ENCODE measurements around the gene MRI1. TPM values are rescaled to one million over a fixed set of nuclear protein-coding genes. Genes with fewer than 3 reads are reported as not detected.

MRI1 gene
- total RNA-seq, 4 donors from 2014 or later, result 32.0 to 50.9 (median 37.2) TPM

GRCh38 chr19:13799669-13800068, 35.3 kb downstream of the MRI1 start:
- 86 to 87% methylated on average over 1 to 13 of the region's 22 CpGs for WGBS, 2 donors
- TF ChIP-seq POLR2A (IDR thresholded peaks at IDR 0.05), result no peak
- TF ChIP-seq CTCF (IDR thresholded peaks at IDR 0.05), result no peak
- H3K9me3 ChIP-seq, result no peaks in the 10 kb centered on the region
- peaks cover 0 to 24% (median 0%) of the 10 kb centered on the region in 3 donors for H3K36me3 ChIP-seq
- H3K4me1 ChIP-seq, result peaks cover 23 to 63% (median 40%) of the 10 kb centered on the region in 3 donors
- no peak for DNase-seq
- H3K27ac ChIP-seq, result no peak overlapping the region
- intact Hi-C loops (cut with DNase I), result loop anchor here (5.0 kb wide), 1 partner anchor 38 kb away; no protein-coding TSS in a partner anchor
- H3K27me3 ChIP-seq, result no peaks in the 10 kb centered on the region
- no peak overlapping the region for H3K4me3 ChIP-seq

- TF ChIP-seq CTCF (IDR thresholded peaks at IDR 0.05) (no peak), POLR2A (IDR thresholded peaks at IDR 0.05) (no peak)
- WGBS, 2 donors, result 47 to 80% methylated on average over 1 to 4 of the region's 9 CpGs
- Histone ChIP-seq H3K27ac (peak overlapping the region; percentile 76 to 89 (median 84)), H3K4me1 (peaks cover 6 to 42% (median 20%) of the 10 kb centered on the region in 3 donors), H3K27me3 (no peaks in the 10 kb centered on the region), H3K4me3 (no peak overlapping the region), H3K9me3 (no peaks in the 10 kb centered on the region), H3K36me3 (peaks cover 0 to 57% (median 6%) of the 10 kb centered on the region in 3 donors)
- intact Hi-C loops (cut with DNase I), result no loop called here
- DNase-seq, result no peak
Observed at GRCh38 chr19:13803038-13803437, 38.7 kb downstream of the MRI1 start.

- Histone ChIP-seq H3K4me1 (peaks cover 6 to 31% (median 15%) of the 10 kb centered on the region in 3 donors), H3K9me3 (no peaks in the 10 kb centered on the region), H3K36me3 (peaks cover 9 to 71% (median 15%) of the 10 kb centered on the region in 3 donors), H3K27ac (no peak overlapping the region), H3K27me3 (no peaks in the 10 kb centered on the region), H3K4me3 (no peak overlapping the region)
- 83 to 84% methylated on average over 29 of the region's 35 CpGs for WGBS, 2 donors
- peak in 3 of 6 experiments; percentile 8 to 19 (median 16) for TF ChIP-seq CTCF (IDR thresholded peaks at IDR 0.05)
- TF ChIP-seq POLR2A (IDR thresholded peaks at IDR 0.05), result no peak
- intact Hi-C loops (cut with DNase I), result no loop called here
- no peak for DNase-seq
Observed at GRCh38 chr19:13804830-13805683, 40.7 kb downstream of the MRI1 start.

GRCh38 chr19:13806728-13807127, 42.4 kb downstream of the MRI1 start:
- Histone ChIP-seq H3K27ac (no peak overlapping the region), H3K9me3 (no peaks in the 10 kb centered on the region), H3K36me3 (peaks cover 9 to 74% (median 21%) of the 10 kb centered on the region in 3 donors), H3K27me3 (no peaks in the 10 kb centered on the region), H3K4me3 (no peak overlapping the region), H3K4me1 (peaks cover 6 to 31% (median 15%) of the 10 kb centered on the region in 3 donors)
- no peak for DNase-seq
- intact Hi-C loops (cut with DNase I), result no loop called here
- 90 to 97% methylated on average over 3 of the region's 3 CpGs for WGBS, 2 donors
- TF ChIP-seq CTCF (IDR thresholded peaks at IDR 0.05), result no peak
- TF ChIP-seq POLR2A (IDR thresholded peaks at IDR 0.05), result no peak

DNA sequence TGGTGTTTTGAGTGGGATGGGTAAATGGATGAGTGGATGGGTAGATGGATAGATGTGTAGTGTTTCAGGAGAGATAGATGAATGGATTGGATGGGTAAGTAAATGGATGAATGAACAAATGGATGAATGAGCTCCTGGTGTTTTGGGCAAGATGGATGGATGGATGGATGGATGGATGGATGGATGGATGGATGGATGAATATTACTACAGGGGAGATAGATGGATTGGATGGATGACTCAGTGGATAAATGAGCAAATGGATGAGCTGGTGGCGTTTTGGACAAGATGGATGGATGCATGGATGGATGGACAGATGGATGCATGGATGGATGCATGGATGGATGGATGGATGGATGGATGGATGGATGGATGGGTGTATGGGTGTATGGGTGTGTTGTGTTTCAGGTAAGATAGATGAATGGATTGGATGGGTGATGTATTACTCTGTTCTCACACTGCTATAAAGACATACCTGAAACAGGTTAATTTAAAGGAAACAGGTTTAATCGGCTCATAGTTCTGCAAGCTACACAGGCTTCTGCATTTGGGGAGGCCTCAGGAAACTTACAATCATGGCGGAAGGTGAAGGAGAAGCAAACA, 43.2 kb downstream of the MRI1 start:
- Histone ChIP-seq H3K4me3 (no peak overlapping the region), H3K9me3 (no peaks in the 10 kb centered on the region), H3K36me3 (peaks cover 9 to 80% (median 21%) of the 10 kb centered on the region in 3 donors), H3K4me1 (peaks cover 6 to 26% (median 13%) of the 10 kb centered on the region in 3 donors), H3K27ac (no peak overlapping the region), H3K27me3 (no peaks in the 10 kb centered on the region)
- WGBS, 2 donors, result 89 to 98% methylated on average over 3 of the region's 3 CpGs
- DNase-seq, result no peak
- no peak for TF ChIP-seq POLR2A (IDR thresholded peaks at IDR 0.05)
- TF ChIP-seq CTCF (IDR thresholded peaks at IDR 0.05), result no peak
- intact Hi-C loops (cut with DNase I), result no loop called here

Measured in esophagus squamous epithelium (tissue), 5 donors.